ENCODE measurements around the gene GSG1L.
"Not testable (repeated sequence)": the region's sequence is repeated elsewhere in the genome, so short reads cannot be mapped to it uniquely, and the experiment has no call there.

GSG1L gene

DNA sequence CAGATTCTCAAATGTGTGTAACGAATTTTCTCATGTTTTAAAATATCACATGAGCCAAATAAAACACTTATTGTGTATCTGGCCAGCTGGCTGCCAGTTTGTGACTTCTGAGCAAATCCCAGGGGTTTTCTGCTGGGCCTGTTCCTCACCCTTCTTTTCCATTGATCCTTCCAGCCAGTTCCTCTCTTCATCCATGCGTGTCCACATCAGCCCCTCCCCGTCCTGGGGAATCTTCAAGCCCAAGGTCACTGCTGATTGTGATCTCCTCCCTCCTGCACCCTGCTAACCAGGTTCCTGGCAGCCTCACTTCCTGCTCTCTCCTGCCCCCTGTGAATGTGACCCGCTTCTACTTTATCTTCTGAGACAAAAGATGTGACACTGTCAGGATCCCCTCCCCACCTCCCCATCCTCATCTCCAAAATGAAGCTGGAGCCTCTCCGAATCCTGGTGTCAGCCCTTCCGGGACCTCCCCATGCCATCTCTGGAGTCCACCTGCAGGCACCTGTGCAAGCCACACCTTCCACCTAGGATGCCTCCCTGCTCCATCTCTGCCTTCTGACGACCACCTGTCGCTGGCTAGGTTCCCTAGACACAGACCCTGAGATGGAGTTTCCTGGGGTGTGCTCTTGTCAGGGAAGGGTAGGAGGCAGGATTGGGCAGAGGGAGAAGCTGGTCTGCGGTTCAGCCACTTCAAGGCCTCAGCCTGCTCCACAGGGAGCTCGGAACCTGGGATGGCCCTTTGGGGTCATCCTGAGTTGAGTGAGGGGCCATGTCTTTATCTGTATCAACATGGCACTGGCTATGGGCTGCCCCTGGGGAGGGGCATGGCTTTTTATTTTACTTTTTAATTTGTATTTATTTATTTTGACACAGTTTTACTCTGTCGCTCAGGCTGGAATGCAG lies 308.5 kb downstream of the GSG1L start:
- DNase-seq (ENCODE audit: low read depth) = no peak

DNA sequence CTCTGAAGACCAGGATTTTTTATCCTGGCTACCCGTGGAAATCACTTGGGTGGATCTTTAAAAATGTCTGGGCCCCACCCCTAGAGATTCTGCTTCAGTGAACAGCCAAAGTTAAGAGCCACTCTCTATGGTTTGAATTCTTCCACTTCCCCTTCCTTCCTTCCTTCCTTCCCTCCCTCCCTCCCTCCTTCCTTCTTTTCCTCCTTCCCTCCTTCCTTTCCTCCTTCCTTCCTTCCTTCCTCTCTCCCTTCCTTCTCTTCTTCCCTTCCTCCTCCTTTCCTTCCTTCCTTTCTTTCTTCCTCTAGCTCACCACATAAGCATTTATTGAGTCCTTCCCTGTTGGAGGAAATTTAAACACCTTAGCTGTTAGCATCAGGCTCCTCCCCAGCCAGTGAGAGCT lies 310.0 kb downstream of the GSG1L start:
- no peak for DNase-seq (ENCODE audit: low read depth)

GRCh38 chr16:27752241-27752640 lies 311.3 kb downstream of the GSG1L start:
- DNase-seq (ENCODE audit: low read depth) = no peak

GRCh38 chr16:27751676-27752075 lies 311.8 kb downstream of the GSG1L start:
- DNase-seq (ENCODE audit: low read depth) = no peak

- DNase-seq (ENCODE audit: low read depth) = no peak
These were observed 312.3 kb downstream of the GSG1L start for GRCh38 chr16:27751233-27751632.

DNA sequence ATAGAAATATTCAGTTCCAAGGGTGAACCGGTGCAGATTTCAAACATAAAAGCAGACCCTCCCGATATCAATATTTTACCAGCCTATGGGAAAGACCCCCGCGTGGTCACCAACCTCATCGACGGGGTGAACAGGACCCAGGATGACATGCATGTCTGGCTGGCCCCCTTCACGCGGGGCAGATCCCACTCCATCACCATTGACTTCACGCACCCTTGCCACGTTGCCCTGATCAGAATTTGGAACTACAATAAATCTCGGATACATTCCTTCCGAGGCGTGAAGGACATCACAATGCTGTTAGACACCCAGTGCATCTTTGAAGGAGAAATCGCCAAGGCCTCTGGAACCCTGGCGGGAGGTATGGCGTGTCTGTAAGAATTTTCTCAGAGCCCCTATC lies 313.6 kb downstream of the GSG1L start:
- DNase-seq (ENCODE audit: low read depth) = no peak

DNA sequence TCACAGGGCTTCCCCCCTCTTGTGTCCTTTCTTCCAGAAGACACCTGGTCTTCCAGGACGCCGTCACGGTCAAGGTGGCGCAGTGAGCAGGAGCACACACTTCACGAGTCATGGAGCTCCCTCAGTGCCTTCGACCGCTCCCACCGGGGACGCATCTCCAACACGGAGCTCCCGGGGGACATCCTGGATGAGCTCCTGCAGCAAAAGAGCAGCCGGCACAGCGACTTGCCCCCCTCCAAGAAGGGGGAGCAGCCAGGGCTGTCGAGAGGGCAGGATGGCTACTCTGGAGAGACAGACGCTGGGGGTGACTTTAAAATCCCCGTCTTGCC lies 314.0 kb downstream of the GSG1L start:
- no peak for DNase-seq (ENCODE audit: low read depth)

GRCh38 chr16:27748868-27749546 lies 314.5 kb downstream of the GSG1L start:
- DNase-seq (ENCODE audit: low read depth) = peak; percentile 9

GRCh38 chr16:27747946-27748345 lies 315.6 kb downstream of the GSG1L start:
- DNase-seq (ENCODE audit: low read depth) = no peak

DNA sequence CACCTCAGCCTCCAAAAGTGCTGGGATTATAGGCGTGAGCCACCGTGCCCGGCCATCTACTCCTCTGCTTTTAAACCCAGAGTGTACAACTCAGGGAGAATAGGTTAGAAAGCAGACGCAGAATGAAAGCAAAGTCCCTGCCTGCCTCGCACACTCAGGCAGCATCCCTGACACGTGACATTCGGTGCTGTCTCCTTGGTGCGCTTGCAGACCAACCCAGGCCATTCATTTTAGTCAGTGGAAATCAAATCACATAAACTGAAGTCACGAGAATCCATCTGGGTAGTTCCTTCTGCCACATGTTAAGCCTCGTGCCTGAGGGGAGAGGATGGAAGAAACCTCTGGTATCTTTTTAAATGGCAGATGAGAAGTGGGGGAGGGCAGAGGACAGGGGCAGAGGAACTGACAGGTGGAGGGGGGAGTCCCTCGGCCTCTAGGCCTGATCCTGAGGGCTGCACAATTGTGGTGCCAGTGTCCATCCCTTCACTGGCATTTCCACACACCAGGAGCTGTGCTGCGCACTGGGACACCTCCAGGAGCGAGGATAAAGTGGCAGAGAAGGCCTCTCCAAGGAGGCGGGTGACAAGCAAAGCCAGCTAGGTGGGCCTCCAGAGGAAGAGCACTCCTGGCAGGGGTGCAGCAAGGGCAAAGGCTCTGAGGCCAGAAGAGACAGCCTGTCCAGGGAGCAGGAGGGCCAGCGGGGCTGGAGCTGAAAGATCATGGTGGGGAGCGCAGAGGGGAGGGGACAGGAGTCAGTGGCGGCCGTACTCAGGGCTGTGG lies 317.2 kb downstream of the GSG1L start:
- no peak for DNase-seq (ENCODE audit: low read depth)

GRCh38 chr16:27745348-27745747 lies 318.2 kb downstream of the GSG1L start:
- DNase-seq (ENCODE audit: low read depth) = no peak

GRCh38 chr16:27743963-27744362 lies 319.6 kb downstream of the GSG1L start:
- DNase-seq (ENCODE audit: low read depth) = no peak

DNA sequence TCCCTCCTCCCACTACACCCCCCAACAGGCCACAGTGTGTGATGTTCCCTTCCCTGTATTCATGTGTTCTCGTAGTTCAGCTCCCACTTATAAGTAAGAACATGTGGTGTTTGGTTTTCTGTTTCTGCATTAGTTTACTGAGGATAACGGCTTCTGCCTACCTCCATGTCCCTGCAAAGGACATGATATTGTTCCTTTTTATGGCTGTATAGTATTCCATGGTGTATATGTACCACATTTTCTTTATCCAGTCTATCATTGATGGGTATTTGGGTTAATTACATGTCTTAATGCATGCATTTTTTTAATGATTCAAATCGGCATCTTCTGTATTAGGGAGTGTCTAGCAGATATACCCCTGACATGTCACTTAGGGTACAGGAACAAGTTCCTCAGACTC lies 320.5 kb downstream of the GSG1L start:
- DNase-seq (ENCODE audit: low read depth) = not testable (repeated sequence)

- DNase-seq (ENCODE audit: low read depth) = no peak
These were observed 321.2 kb downstream of the GSG1L start for GRCh38 chr16:27742333-27742732.

DNA sequence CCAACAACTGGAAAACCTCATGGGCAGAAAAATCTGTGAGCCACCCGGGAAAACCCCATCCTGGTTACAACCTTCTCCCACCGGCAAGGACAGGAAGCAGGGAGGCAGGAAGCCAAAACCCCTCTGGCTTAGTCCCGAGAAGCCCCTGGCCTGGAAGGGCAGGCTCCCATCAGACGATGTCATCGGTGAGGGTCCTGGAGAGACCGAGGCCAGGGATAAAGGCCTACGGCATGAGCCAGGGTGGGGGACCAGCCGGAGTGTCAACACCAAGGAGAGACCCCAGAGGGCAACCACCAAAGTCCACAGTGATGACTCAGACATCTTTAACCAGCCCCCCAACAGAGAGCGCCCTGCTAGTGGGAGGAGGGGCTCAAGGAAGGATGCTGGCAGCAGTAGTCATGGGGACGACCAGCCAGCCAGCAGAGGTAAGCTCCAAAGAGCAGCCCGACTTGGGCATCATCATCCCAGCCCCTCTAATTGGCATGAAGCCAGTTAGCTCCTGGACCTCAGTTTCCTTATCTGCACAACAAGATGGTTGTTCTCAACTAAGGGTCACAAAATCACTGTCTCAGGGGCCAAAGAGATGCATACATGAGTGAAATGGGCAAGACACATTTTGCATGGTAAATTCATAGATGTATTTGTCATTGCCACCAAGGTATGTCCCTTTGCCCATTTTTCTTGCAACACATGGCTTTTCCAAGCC lies 322.9 kb downstream of the GSG1L start:
- no peak for DNase-seq (ENCODE audit: low read depth)

DNA sequence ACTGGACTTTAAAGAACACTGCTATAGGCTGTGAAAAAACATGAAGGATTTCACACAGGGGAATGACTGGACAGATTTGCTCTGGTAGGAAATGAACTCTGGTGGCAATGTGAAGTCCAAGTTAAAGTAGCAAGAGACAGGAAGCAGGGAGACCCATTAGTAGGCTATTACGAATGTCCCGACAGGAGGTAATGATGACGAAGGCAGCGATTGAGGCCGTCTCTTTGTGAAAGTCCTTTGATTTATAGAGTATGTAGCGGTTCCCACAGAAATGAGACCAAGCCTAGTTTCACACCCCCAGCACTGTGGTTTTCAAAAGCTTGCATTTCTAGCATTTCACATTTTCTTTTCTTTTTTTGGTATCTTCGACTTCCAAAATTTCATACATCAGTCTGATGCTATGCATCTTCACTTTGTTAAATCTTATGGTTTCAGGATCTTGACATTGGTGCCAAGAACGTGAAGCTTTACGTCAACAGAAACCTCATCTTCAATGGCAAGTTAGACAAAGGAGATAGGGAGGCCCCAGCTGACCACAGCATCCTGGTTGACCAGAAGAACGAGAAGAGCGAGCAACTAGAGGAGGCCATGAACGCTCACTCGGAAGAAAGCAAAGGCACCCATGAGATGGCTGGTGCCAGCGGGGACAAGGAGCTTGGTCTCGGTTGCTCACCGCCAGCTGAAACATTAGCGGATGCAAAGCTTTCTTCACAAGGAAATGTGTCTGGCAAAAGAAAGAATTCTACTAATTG lies 323.7 kb downstream of the GSG1L start:
- DNase-seq (ENCODE audit: low read depth) = no peak

- no peak for DNase-seq (ENCODE audit: low read depth)
These were observed 324.9 kb downstream of the GSG1L start for GRCh38 chr16:27738596-27738995.
